Measurements from ENCODE around the gene LZTR1. TPM values are rescaled to one million over a fixed set of nuclear protein-coding genes. Genes with fewer than 3 reads are reported as not detected.

Gene LZTR1
- total and polyA plus RNA-seq, 2 experiments from 2014 or later = 9.2 to 39.9 TPM

DNA sequence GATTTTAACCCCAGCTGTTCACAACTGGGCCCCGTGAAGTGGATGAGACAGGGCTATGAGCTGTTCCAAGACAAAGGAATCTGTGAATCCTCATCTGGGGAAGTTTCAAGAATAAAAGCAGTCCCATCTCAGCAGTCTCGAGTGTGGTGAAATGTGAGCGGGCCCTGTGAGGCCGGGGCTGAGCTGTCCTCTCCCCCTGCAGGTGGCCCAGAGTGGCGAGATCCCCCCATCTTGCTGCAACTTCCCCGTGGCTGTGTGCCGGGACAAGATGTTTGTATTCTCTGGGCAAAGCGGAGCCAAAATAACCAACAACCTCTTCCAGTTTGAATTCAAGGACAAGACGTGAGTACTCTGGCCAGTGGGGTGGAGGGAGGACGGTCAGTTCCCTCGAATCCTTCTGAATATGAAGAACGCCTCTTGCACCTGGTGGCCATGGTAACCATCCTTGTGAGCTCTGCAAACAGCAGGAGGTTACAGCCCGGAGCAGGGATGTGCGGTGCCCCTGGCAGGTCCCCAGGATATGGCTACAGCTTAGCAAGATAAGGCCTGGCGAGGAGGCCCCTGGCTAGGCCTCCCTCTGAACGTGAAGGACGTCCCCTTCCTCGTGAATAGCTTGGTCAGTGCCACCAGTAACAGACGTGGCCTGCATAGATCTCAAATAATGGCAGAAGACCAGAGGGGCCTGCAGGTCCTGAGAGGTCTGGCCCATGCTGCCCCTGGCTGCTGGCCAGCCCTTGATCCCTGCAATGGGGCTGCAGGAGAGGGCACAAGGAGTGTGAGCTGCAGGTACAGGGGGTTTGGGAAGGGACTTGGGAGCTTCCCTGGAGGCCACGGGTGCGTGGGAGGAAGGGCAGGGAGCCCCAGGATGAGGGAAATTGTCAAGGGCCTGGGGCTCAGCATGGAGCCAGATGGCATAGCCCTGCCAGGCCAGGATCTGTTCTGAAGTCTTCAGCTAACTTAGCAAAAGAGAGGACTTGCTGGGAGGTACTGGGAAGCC, 8.4 kb downstream of the LZTR1 start (continued):
- TF ChIP-seq JUNB (IDR thresholded peaks at IDR 0.05; ENCODE audit: unreplicated experiment) (no peak), CREB1 (CRISPR knock-in tag; IDR thresholded peaks at IDR 0.05; ENCODE audit: low read depth) (no peak), ZNF331 (CRISPR knock-in tag; IDR thresholded peaks at IDR 0.05; ENCODE audit: low read depth) (no peak)
- TF ChIP-seq, protein P1, sequence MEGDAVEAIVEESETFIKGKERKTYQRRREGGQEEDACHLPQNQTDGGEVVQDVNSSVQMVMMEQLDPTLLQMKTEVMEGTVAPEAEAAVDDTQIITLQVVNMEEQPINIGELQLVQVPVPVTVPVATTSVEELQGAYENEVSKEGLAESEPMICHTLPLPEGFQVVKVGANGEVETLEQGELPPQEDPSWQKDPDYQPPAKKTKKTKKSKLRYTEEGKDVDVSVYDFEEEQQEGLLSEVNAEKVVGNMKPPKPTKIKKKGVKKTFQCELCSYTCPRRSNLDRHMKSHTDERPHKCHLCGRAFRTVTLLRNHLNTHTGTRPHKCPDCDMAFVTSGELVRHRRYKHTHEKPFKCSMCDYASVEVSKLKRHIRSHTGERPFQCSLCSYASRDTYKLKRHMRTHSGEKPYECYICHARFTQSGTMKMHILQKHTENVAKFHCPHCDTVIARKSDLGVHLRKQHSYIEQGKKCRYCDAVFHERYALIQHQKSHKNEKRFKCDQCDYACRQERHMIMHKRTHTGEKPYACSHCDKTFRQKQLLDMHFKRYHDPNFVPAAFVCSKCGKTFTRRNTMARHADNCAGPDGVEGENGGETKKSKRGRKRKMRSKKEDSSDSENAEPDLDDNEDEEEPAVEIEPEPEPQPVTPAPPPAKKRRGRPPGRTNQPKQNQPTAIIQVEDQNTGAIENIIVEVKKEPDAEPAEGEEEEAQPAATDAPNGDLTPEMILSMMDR (conservative IDR thresholded peaks at IDR 0.05; ENCODE audit: low read depth in 2 of 2) = no peak

DNA sequence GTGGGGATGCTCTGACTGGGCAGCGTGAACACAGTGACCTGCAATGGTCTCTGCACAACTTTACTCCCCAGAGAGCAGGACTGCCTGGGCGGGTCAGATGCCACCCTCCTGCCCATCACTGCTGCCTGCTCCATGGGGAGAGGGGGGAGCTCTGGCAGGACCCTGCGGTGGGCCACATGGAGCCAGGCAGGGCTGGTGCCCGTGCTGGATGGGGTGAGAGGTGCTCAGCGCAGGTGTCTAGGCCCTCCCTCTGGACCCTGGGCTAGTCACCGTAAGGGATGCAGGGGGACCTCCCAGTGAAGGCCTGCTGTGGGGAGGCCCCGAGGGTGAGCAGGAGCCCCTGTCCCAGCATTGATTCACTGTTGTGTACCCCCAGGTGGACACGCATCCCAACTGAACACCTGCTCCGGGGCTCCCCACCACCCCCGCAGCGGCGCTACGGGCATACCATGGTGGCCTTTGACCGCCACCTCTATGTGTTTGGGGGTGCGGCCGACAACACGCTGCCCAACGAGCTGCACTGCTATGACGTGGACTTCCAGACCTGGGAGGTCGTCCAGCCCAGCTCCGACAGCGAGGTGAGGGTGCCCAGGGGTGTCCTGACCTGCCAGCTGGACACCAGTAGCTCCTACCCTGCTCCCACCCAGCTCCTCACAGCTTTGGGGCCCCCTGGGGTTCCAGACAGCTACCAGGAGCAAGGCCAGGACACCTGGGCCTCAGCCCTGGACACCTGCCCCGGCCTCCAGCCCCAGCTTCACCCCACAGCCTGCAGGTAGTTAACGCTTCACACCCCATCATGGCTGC, 9.4 kb downstream of the LZTR1 start:
- H3F3A ChIP-seq (replicated peaks; ENCODE audit: low read depth) = no peaks in the 10 kb centered on the region
- no peak overlapping the region for H3K4me3 Mint-ChIP-seq
- no peak for TF ChIP-seq ZNF331 (CRISPR knock-in tag; IDR thresholded peaks at IDR 0.05; ENCODE audit: low read depth)
- TF ChIP-seq, protein P2, sequence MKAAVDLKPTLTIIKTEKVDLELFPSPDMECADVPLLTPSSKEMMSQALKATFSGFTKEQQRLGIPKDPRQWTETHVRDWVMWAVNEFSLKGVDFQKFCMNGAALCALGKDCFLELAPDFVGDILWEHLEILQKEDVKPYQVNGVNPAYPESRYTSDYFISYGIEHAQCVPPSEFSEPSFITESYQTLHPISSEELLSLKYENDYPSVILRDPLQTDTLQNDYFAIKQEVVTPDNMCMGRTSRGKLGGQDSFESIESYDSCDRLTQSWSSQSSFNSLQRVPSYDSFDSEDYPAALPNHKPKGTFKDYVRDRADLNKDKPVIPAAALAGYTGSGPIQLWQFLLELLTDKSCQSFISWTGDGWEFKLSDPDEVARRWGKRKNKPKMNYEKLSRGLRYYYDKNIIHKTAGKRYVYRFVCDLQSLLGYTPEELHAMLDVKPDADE (IDR thresholded peaks at IDR 0.05) = no peak
- TF ChIP-seq NANOG (IDR thresholded peaks at IDR 0.05; ENCODE audit: borderline replicate concordance) = no peak
- no peak for TF ChIP-seq EZH2phosphoT487 (IDR thresholded peaks at IDR 0.05; ENCODE audit: unreplicated experiment)
- no peak for TF ChIP-seq EZH2 (IDR thresholded peaks at IDR 0.05; ENCODE audit: low read depth, unreplicated experiment)
- TF ChIP-seq POLR2AphosphoS5 (IDR thresholded peaks at IDR 0.05; ENCODE audit: low read depth) = no peak
- TF ChIP-seq CREB1 (CRISPR knock-in tag; IDR thresholded peaks at IDR 0.05; ENCODE audit: low read depth) = no peak
- no peak for TF ChIP-seq STAT1 (IDR thresholded peaks at IDR 0.05; ENCODE audit: unreplicated experiment)
- TF ChIP-seq JUNB (IDR thresholded peaks at IDR 0.05; ENCODE audit: unreplicated experiment) = no peak
- TF ChIP-seq, protein P1 (conservative IDR thresholded peaks at IDR 0.05; ENCODE audit: low read depth in 2 of 2) = no peak
- no peak for TF ChIP-seq ZNF114 (CRISPR knock-in tag; IDR thresholded peaks at IDR 0.05)
- TF ChIP-seq, protein P3, sequence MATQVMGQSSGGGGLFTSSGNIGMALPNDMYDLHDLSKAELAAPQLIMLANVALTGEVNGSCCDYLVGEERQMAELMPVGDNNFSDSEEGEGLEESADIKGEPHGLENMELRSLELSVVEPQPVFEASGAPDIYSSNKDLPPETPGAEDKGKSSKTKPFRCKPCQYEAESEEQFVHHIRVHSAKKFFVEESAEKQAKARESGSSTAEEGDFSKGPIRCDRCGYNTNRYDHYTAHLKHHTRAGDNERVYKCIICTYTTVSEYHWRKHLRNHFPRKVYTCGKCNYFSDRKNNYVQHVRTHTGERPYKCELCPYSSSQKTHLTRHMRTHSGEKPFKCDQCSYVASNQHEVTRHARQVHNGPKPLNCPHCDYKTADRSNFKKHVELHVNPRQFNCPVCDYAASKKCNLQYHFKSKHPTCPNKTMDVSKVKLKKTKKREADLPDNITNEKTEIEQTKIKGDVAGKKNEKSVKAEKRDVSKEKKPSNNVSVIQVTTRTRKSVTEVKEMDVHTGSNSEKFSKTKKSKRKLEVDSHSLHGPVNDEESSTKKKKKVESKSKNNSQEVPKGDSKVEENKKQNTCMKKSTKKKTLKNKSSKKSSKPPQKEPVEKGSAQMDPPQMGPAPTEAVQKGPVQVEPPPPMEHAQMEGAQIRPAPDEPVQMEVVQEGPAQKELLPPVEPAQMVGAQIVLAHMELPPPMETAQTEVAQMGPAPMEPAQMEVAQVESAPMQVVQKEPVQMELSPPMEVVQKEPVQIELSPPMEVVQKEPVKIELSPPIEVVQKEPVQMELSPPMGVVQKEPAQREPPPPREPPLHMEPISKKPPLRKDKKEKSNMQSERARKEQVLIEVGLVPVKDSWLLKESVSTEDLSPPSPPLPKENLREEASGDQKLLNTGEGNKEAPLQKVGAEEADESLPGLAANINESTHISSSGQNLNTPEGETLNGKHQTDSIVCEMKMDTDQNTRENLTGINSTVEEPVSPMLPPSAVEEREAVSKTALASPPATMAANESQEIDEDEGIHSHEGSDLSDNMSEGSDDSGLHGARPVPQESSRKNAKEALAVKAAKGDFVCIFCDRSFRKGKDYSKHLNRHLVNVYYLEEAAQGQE (IDR thresholded peaks at IDR 0.05; ENCODE audit: unreplicated experiment) = no peak

More for the DNA sequence above, 9.4 kb downstream of the LZTR1 start:
- no peaks in the 10 kb centered on the region for H3K79me2 ChIP-seq (replicated peaks; ENCODE audit: insufficient read depth)
- no peak overlapping the region for H3K4me2 ChIP-seq
- H3K4me3 ChIP-seq = no peak overlapping the region
- H4K20me1 ChIP-seq (replicated peaks; ENCODE audit: insufficient read depth) = no peaks in the 10 kb centered on the region
- H3K27me3 ChIP-seq (ENCODE audit: insufficient read depth) = no peaks in the 10 kb centered on the region
- Mint-ChIP-seq H3K4me1 (no peaks in the 10 kb centered on the region; the same call in 2 of the 3 replicates), H3K27ac (no peak overlapping the region), H3K9me3 (no peaks in the 10 kb centered on the region), H3K27me3 (ENCODE audit: insufficient read depth, low read depth, poor library complexity) (peaks cover 6% of the 10 kb centered on the region), H3K36me3 (ENCODE audit: low read depth) (peaks cover 9% of the 10 kb centered on the region; the same call in 2 of the 3 replicates)
- no peaks in the 10 kb centered on the region for H3K36me3 ChIP-seq (ENCODE audit: insufficient read depth)
- H3K27ac ChIP-seq (ENCODE audit: low read depth) = no peak overlapping the region
- H3K9me2 ChIP-seq (ENCODE audit: insufficient read depth) = no peaks in the 10 kb centered on the region
- ATAC-seq (no peak), DNase-seq (ENCODE audit: low spot score) (no peak)
- H3K4me1 ChIP-seq (ENCODE audit: insufficient read depth) = no peaks in the 10 kb centered on the region
- no peak overlapping the region for H2AFZ ChIP-seq
